ENCODE data around the gene PCAT7. TPM values are rescaled to one million over a fixed set of nuclear protein-coding genes. Genes with fewer than 3 reads are reported as not detected.

PCAT7 gene
- total and polyA plus RNA-seq, 9 donors, result 0.04 to 0.05 TPM; not detected in 7

DNA sequence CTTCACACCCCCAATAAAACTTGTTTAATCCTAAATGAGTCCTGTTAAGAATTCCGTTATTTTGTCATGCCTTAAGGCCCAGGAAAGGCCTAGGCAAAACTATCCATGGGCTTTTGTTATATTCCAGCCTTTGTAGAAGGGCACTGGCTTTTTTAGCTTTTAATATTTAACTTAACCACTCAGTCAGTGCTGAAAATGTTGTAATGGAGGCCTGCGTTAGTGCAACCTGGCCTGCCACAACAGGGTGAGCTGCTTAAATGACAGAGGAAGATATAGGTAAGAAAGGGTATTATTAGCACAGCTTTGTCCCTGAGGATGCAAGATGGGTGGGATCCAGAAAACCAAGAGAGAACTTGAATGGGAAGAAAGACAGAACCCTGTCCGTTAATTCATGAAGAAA is 40.2 kb upstream of the PCAT7 start:
- H3K27me3 ChIP-seq, result no peaks in the 10 kb centered on the region
- no peaks in the 10 kb centered on the region for H3K36me3 ChIP-seq
- no peak for DNase-seq
- no peak overlapping the region for H3K27ac ChIP-seq
- no peak overlapping the region for H3K4me3 ChIP-seq
- intact Hi-C loops (cut with DNase I), result loop anchor here in 1 of 4 donors (10.0 kb wide), 1 partner anchor 650 kb away; no protein-coding TSS in a partner anchor
- no peaks in the 10 kb centered on the region for H3K9me3 ChIP-seq
- 76 to 91% (median 90%) methylated on average over 3 of the region's 3 CpGs for WGBS, 3 donors
- TF ChIP-seq EP300 (IDR thresholded peaks at IDR 0.05), result no peak
- TF ChIP-seq, protein P1, sequence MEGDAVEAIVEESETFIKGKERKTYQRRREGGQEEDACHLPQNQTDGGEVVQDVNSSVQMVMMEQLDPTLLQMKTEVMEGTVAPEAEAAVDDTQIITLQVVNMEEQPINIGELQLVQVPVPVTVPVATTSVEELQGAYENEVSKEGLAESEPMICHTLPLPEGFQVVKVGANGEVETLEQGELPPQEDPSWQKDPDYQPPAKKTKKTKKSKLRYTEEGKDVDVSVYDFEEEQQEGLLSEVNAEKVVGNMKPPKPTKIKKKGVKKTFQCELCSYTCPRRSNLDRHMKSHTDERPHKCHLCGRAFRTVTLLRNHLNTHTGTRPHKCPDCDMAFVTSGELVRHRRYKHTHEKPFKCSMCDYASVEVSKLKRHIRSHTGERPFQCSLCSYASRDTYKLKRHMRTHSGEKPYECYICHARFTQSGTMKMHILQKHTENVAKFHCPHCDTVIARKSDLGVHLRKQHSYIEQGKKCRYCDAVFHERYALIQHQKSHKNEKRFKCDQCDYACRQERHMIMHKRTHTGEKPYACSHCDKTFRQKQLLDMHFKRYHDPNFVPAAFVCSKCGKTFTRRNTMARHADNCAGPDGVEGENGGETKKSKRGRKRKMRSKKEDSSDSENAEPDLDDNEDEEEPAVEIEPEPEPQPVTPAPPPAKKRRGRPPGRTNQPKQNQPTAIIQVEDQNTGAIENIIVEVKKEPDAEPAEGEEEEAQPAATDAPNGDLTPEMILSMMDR (IDR thresholded peaks at IDR 0.05), result no peak
- TF ChIP-seq POLR2A (IDR thresholded peaks at IDR 0.05), result no peak
- H3K4me1 ChIP-seq (ENCODE audit: insufficient read depth), result no peaks in the 10 kb centered on the region

DNA sequence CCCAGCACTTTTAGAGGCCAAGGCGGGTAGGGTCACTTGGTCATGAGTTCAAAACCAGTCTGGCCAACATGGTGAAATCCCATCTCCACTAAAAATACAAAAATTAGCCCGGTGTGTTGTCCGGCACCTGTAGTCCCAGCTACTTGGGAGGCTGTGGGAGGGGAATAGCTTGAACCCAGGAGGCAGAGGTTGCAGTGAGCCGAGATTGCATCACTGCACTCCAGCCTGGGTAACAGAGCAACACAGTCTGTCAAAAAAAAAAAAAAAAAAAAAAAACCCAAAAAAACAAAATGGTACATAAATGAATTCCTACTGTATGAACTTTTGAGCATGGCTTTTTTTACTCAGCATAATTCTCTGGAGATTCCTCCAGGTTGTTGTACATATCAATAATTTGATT is 37.6 kb upstream of the PCAT7 start:
- intact Hi-C loops (cut with DNase I), result loop anchor here in 1 of 4 donors (10.0 kb wide), 1 partner anchor 652 kb away; no protein-coding TSS in a partner anchor
- Histone ChIP-seq H3K27me3 (no peaks in the 10 kb centered on the region), H3K27ac (no peak overlapping the region), H3K9me3 (no peaks in the 10 kb centered on the region), H3K4me3 (no peak overlapping the region), H3K36me3 (no peaks in the 10 kb centered on the region), H3K4me1 (ENCODE audit: insufficient read depth) (no peaks in the 10 kb centered on the region)
- no peak for DNase-seq
- no peak for TF ChIP-seq EP300 (IDR thresholded peaks at IDR 0.05)
- TF ChIP-seq POLR2A (IDR thresholded peaks at IDR 0.05), result no peak
- TF ChIP-seq, protein P1 (IDR thresholded peaks at IDR 0.05), result no peak
- 84 to 92% (median 91%) methylated on average over 4 of the region's 4 CpGs for WGBS, 3 donors

DNA sequence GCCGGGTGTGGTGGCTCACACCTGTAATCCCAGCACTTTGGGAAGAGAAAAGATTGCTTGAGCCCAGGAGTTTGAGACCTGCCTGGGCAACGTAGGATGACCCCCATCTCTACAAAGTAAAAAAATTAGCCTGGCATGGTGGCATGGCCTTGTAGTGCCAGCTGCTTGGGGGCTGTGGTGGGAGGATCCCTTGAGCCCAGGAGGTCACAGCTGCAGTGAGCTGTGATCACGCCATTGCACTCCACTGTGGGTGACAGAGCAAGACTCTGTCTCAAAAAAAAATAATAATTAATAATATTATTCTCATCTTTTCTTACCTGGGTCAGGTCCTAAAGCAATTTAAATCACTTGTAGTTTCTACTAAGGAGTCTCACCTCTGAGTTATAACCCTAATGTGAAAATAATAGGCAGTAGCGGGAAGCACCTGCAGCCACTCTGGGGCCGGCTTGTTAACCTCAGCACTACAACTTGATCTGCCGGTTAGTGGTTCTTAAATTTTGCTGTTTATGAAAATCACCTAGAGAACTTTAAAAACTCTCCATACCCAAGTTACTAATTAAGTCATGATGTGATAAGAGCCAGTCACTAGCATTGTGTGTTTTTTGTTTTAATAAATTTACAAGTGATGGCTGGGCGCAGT is 29.4 kb upstream of the PCAT7 start:
- H3K9me3 ChIP-seq, result no peaks in the 10 kb centered on the region
- no peaks in the 10 kb centered on the region for H3K27me3 ChIP-seq
- no peak overlapping the region for H3K27ac ChIP-seq
- TF ChIP-seq EP300 (IDR thresholded peaks at IDR 0.05) (no peak), POLR2A (IDR thresholded peaks at IDR 0.05) (no peak)
- TF ChIP-seq, protein P1 (IDR thresholded peaks at IDR 0.05), result no peak
- 85 to 94% (median 86%) methylated on average over 7 of the region's 7 CpGs for WGBS, 3 donors
- intact Hi-C loops (cut with DNase I), result no loop called here
- no peaks in the 10 kb centered on the region for H3K36me3 ChIP-seq
- DNase-seq, result no peak
- H3K4me3 ChIP-seq, result no peak overlapping the region
- H3K4me1 ChIP-seq (ENCODE audit: insufficient read depth), result no peaks in the 10 kb centered on the region

DNA sequence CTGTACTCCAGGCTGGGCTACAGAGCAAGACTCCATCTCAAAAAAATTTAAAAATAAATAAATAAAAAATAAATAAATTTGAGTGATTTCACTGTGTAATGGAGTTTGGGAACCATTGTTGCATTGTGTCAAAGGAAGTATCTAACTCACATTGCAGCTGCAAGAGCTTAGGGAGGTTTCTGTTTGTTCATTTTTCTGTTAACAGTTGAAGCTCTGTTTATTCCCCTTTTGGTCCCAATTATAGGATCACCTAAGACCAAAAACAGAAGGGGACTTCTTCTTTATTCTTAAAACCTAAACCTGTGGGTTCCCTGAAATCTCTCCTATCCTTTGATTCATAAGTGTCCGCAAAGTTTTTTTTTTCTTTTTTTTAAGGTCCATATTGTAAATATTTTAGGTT is 28.6 kb upstream of the PCAT7 start:
- TF ChIP-seq, protein P1 (IDR thresholded peaks at IDR 0.05), result no peak
- TF ChIP-seq POLR2A (IDR thresholded peaks at IDR 0.05) (no peak), EP300 (IDR thresholded peaks at IDR 0.05) (no peak)
- intact Hi-C loops (cut with DNase I), result no loop called here
- no peaks in the 10 kb centered on the region for H3K36me3 ChIP-seq
- no peaks in the 10 kb centered on the region for H3K9me3 ChIP-seq
- no peak overlapping the region for H3K27ac ChIP-seq
- no peak for DNase-seq
- no peaks in the 10 kb centered on the region for H3K4me1 ChIP-seq (ENCODE audit: insufficient read depth)
- no peaks in the 10 kb centered on the region for H3K27me3 ChIP-seq
- WGBS, 3 donors, result 97 to 100% (median 98%) methylated on average over 1 of the region's 1 CpG
- no peak overlapping the region for H3K4me3 ChIP-seq

Data from ovary (tissue), 9 donors.